RWPE2 (cell line): Measurements from ENCODE around the gene MSX1.

Source experiments
- ATAC-seq: fragments of 200-7000 bp; cut with Tn5 transposase; 3 replicates; pipeline ENCODE4 v1.9.1; 2021; ENCODE audit warnings: low read depth
- DNase-seq: peaks from one replicate; pipeline ENCODE4 v3.0.0-alpha.2; 2020; ENCODE audit warnings: low spot score
- H3K27ac ChIP-seq: fragments of 450-650 bp; 2 replicates; pipeline ENCODE4 v1.5.1; 2017; ENCODE audit warnings: mild to moderate bottlenecking; ENCODE audit not compliant: poor library complexity, severe bottlenecking
- H3K27me3 ChIP-seq: fragments of 250-450 bp; sonication (Bioruptor Pico); 2 replicates; pipeline ENCODE4 v1.5.1; 2021; ENCODE audit warnings: mild to moderate bottlenecking, moderate library complexity; ENCODE audit not compliant: insufficient read depth, poor library complexity, severe bottlenecking
- H3K36me3 ChIP-seq: fragments of 250-450 bp; sonication (Bioruptor Pico); 2 replicates; pipeline ENCODE4 v1.5.1; 2020; ENCODE audit warnings: low read depth, mild to moderate bottlenecking, moderate library complexity
- H3K4me1 ChIP-seq: fragments of 250-450 bp; sonication (Bioruptor Pico); 2 replicates; pipeline ENCODE4 v1.5.1; 2021; ENCODE audit warnings: mild to moderate bottlenecking, moderate library complexity; ENCODE audit not compliant: insufficient read depth, poor library complexity, severe bottlenecking
- H3K4me3 ChIP-seq: fragments of 250-450 bp; sonication (Bioruptor Pico); 2 replicates; pipeline ENCODE4 v1.5.1; 2021; ENCODE audit warnings: mild to moderate bottlenecking, moderate library complexity; ENCODE audit not compliant: severe bottlenecking
- H3K9me3 ChIP-seq: fragments of 250-450 bp; sonication (Bioruptor Pico); 2 replicates; pipeline ENCODE4 v1.5.1; 2021; ENCODE audit warnings: mild to moderate bottlenecking, moderate library complexity; ENCODE audit not compliant: severe bottlenecking
- CTCF ChIP-seq: fragments of 450-650 bp; IDR thresholded peaks from one replicate; pipeline ENCODE4 v1.5.1; 2017; ENCODE audit warnings: mild to moderate bottlenecking, moderate library complexity; ENCODE audit not compliant: poor library complexity, severe bottlenecking

Gene MSX1

GRCh38 chr4:4866866-4867374 is 7.5 kb downstream of the MSX1 start:
- no peak for TF ChIP-seq CTCF
- Histone ChIP-seq H3K27me3 (peaks cover 100% of the 10 kb centered on the region), H3K27ac (no peak overlapping the region), H3K4me3 (no peak overlapping the region), H3K4me1 (no peaks in the 10 kb centered on the region), H3K9me3 (no peaks in the 10 kb centered on the region), H3K36me3 (no peaks in the 10 kb centered on the region)
- ATAC-seq (no peak), DNase-seq (peak; percentile 30)

- Histone ChIP-seq H3K27me3 (peaks cover 100% of the 10 kb centered on the region), H3K27ac (no peak overlapping the region), H3K4me1 (no peaks in the 10 kb centered on the region), H3K36me3 (no peaks in the 10 kb centered on the region), H3K9me3 (no peaks in the 10 kb centered on the region), H3K4me3 (no peak overlapping the region)
- ATAC-seq (no peak), DNase-seq (peak; percentile 35)
- no peak for TF ChIP-seq CTCF
These were observed 8.0 kb downstream of the MSX1 start for GRCh38 chr4:4867375-4868039.

- no peak for TF ChIP-seq CTCF
- Histone ChIP-seq H3K9me3 (no peaks in the 10 kb centered on the region), H3K36me3 (no peaks in the 10 kb centered on the region), H3K27me3 (peaks cover 100% of the 10 kb centered on the region), H3K4me3 (no peak overlapping the region), H3K4me1 (no peaks in the 10 kb centered on the region), H3K27ac (no peak overlapping the region)
- ATAC-seq, result no peak
- no peak for DNase-seq
These were observed 8.7 kb downstream of the MSX1 start for GRCh38 chr4:4868040-4868757.

GRCh38 chr4:4868758-4869723 is 9.6 kb downstream of the MSX1 start:
- H3K27me3 ChIP-seq, result peaks cover 100% of the 10 kb centered on the region
- H3K4me1 ChIP-seq, result no peaks in the 10 kb centered on the region
- no peak overlapping the region for H3K27ac ChIP-seq
- DNase-seq (peak; percentile 43), ATAC-seq (no peak)
- H3K4me3 ChIP-seq, result no peak overlapping the region
- H3K36me3 ChIP-seq, result no peaks in the 10 kb centered on the region
- TF ChIP-seq CTCF, result no peak
- H3K9me3 ChIP-seq, result no peaks in the 10 kb centered on the region
